Heart right ventricle (tissue), 16 donors: ENCODE measurements around the gene KLHL24. TPM values are rescaled to one million over a fixed set of nuclear protein-coding genes. Genes with fewer than 3 reads are reported as not detected.

Source experiments
- ATAC-seq, 8 donors: fragments of 200-7000 bp; cut with Tn5 transposase; one replicate each; pipeline ENCODE4 v1.9.1; 2020; ENCODE audit warnings: mild to moderate bottlenecking in 8 of 8, moderate library complexity in 8 of 8, moderate number of reproducible peaks in 1 of 8
- DNase-seq, 2 donors: peaks; one replicate each; pipeline ENCODE4 v3.0.0-alpha.2; 2020
- H3K27ac ChIP-seq, 10 donors: fragments of 200-600 bp; sonication (generic) in 2 of 10; one replicate each; pipeline versions ENCODE4 v1.5.0 to v1.8.0; 2020 to 2022; ENCODE audit warnings: mild to moderate bottlenecking in 3 of 10
- H3K27me3 ChIP-seq, 7 donors: fragments of 200-600 bp; one replicate each; pipeline ENCODE4 v1.8.0; 2021 to 2022; ENCODE audit warnings: mild to moderate bottlenecking in 2 of 7
- H3K36me3 ChIP-seq, 9 donors: fragments of 200-600 bp; sonication (generic) in 1 of 9; one replicate each; pipeline versions ENCODE4 v1.5.0 to v1.8.0; 2020 to 2022; ENCODE audit warnings: mild to moderate bottlenecking in 2 of 9
- H3K4me1 ChIP-seq, 9 donors: fragments of 200-600 bp; sonication (generic) in 1 of 9; one replicate each; pipeline versions ENCODE4 v1.5.0 to v1.8.0; 2020 to 2022; ENCODE audit warnings: mild to moderate bottlenecking in 4 of 9
- H3K4me3 ChIP-seq, 10 donors: fragments of 200-600 bp; sonication (generic) in 2 of 10; one replicate each; pipeline versions ENCODE4 v1.5.0 to v1.8.0; 2020 to 2022; ENCODE audit warnings: mild to moderate bottlenecking in 7 of 10, moderate library complexity in 2 of 10
- H3K9me3 ChIP-seq, 11 donors: fragments of 200-600 bp in 10 of 11; sonication (generic) in 2 of 11; one replicate each; pipeline versions ENCODE4 v1.5.0 to v1.8.0; 2013 to 2022; ENCODE audit warnings: mild to moderate bottlenecking in 2 of 11, control low read depth in 1 of 11, moderate library complexity in 1 of 11
- CTCF ChIP-seq, 9 donors: fragments of 200-600 bp; sonication (generic) in 2 of 9; IDR thresholded peaks; one replicate each; pipeline versions ENCODE4 v1.5.0 to v1.8.0; 2021 to 2022; ENCODE audit warnings: antibody characterized with exemption in 9 of 9, mild to moderate bottlenecking in 5 of 9, moderate library complexity in 1 of 9
- WGBS, 2 donors: extraction: QIAGEN DNeasy Blood & Tissue Kit; methylation state at CpG; one replicate each; pipeline ENCODE4 v1.1.7; 2013; ENCODE audit warnings: inconsistent platforms in 1 of 2; 5-methylcytosine and 5-hydroxymethylcytosine counted together
- intact Hi-C, 10 donors: fragments of 100-400 bp; cut with DNase I; formaldehyde crosslinking; loops; one replicate each; pipeline versions ENCODE4 v1.11.1 to v1.14.2; 2022
- polyA plus RNA-seq, 2 donors: library from polyadenylated mRNA; stranded (reverse); fragments of 200-250 nt; gene quantifications; one replicate each; pipeline ENCODE4 v1.2.3, GENCODE V29; 2013
- total RNA-seq, 10 donors: library from RNA; stranded (reverse); fragmentation: NEBNext Ultra II Directional in 3 of 10; extraction: Animal tissue kit (Norgen Biotek cat#: 25700) in 3 of 10; gene quantifications; one replicate each; pipeline versions ENCODE4 v1.2.1 to v1.2.4, GENCODE V29; 2021 to 2023
- donor health status: Arrhythmogenic right ventricular cardiomyopathy.
- donor health status: ischemic (EF 13 %, LVEDD 7.1; RV severe dilation, severe dysfunction).
- donor health status: healthy with polysubstance abuse.
- donor health status: DM: no; HTN: yes; CAD: no.
- donor health status: DM: no; HTN: no; CAD: no.
- donor health status: ischemic (EF 25% LVEDD 6.9; RV normal size, moderate dysfunction).
- donor health status: ischemic (EF 25% LVEDD 5.7; RV mildly dilated, moderate dysfunction).
- donor health status: healthy.
- donor health status: DM: yes; HTN: yes; CAD: no.
- donor health status: Ischemic cardiomyopathy.
- donor health status: ischemic (EF 35%, LVEDD 5.7; RV mildly dilated, moderate dysfunction).
- donor health status: nonischemic (EF 11% LVEDD 7.7; RV severe dilation, severe dysfunction).
- donor health status: DM: yes; HTN: yes; CAD: no.
- donor health status: PGD.
- donor health status: ischemic (EF 29% LVEDD 5.4; RV normal size, mild dysfunction).
- donor health status: nonischemic (EF 23%, LVEDD 6.1; RV moderate dilation, normal function).

Gene KLHL24
- total and polyA plus RNA-seq, 12 donors: 7.6 to 305 (median 233) TPM

- no peak for TF ChIP-seq CTCF (IDR thresholded peaks at IDR 0.05)
- DNase-seq (no peak), ATAC-seq (no peak)
- WGBS, 2 donors: 92 to 96% methylated on average over 6 of the region's 6 CpGs
- Histone ChIP-seq H3K4me3 (no peak overlapping the region), H3K4me1 (peaks cover 0 to 52% (median 12%) of the 10 kb centered on the region in 9 donors), H3K27ac (no peak overlapping the region), H3K27me3 (no peaks in the 10 kb centered on the region), H3K36me3 (peaks cover 0 to 95% (median 52%) of the 10 kb centered on the region in 9 donors), H3K9me3 (peaks cover 0 to 57% (median 27%) of the 10 kb centered on the region in 11 donors)
- intact Hi-C loops: no loop called here
Observed at GRCh38 chr3:183653209-183654064, 18.0 kb downstream of the KLHL24 start.

DNA sequence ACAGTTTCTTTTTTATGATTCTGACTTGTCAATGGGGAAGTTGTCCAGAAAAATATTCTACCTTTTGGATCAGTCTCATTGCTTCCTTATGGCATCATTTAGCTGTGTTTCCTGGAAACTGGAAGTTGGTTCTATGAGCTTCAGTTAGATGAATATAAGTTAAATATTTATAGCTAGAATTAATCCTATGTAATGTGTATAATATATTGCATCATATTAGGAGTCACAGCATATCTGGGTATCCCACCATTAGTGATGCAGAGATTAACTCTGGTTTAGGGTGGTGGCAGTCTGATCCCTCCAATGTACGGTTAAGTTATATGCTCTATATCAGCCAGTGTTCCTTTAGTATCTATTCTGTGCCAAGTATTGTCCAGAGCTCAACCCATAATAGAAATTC, 19.3 kb downstream of the KLHL24 start:
- no peak overlapping the region for H3K27ac ChIP-seq
- ATAC-seq (no peak), DNase-seq (no peak)
- no peaks in the 10 kb centered on the region for H3K27me3 ChIP-seq
- intact Hi-C loops: no loop called here
- H3K4me3 ChIP-seq: no peak overlapping the region
- 86 to 89% methylated on average over 1 of the region's 1 CpG for WGBS, 2 donors
- H3K36me3 ChIP-seq: peaks cover 0 to 95% (median 57%) of the 10 kb centered on the region in 9 donors
- H3K9me3 ChIP-seq: peaks cover 0 to 57% (median 27%) of the 10 kb centered on the region in 11 donors
- no peak for TF ChIP-seq CTCF (IDR thresholded peaks at IDR 0.05)
- H3K4me1 ChIP-seq: peaks cover 0 to 56% (median 18%) of the 10 kb centered on the region in 9 donors

DNA sequence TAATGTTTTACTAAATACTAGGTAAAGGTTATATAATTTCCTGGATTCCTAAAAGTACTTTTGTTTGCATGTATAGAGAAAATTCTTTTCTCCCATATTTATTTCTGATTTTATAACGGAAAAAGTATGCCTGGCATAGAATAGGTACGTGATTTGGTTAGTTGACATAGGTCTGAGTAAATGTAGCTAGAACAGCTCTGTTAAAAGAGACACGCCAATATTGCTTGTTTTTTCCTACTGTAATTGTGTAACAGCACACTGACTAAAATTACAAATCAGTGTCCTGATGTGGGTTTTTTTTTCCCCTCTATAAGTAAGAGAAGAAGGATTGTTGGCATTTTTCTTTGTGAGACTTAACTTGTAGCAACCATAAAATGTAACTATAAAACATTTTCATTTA, 26.7 kb downstream of the KLHL24 start:
- TF ChIP-seq CTCF (IDR thresholded peaks at IDR 0.05): no peak
- Histone ChIP-seq H3K27me3 (no peaks in the 10 kb centered on the region), H3K4me3 (no peak overlapping the region), H3K4me1 (peaks cover 3 to 72% (median 45%) of the 10 kb centered on the region in 9 donors), H3K36me3 (peaks cover 0 to 86% (median 57%) of the 10 kb centered on the region in 9 donors), H3K27ac (peak overlapping the region in 3 of 10 donors; percentile 7 to 49 (median 12)), H3K9me3 (no peaks in the 10 kb centered on the region)
- intact Hi-C loops: no loop called here
- no peak for ATAC-seq
- DNase-seq: no peak
- WGBS, 2 donors: 43 to 60% methylated on average over 3 of the region's 3 CpGs

DNA sequence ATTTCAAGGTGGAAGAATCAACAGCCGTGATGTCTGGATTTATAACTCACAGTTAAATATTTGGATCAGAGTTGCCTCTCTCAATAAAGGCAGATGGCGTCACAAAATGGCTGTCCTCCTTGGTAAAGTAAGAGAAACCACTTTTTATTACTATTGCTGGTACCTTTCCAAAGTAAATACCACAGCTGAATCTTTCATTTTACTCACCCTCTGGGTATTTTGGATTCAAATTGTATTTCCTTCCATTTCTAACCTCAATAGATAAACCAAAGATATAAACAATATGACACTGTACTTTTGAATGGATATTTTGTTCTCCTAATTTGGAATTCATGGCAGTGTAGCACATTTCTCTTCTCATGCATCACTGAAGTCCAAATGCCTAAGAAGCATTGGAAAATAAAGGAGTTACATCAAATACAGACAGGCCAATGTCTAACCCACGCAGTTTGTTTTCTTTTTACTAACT, 29.5 kb downstream of the KLHL24 start:
- Histone ChIP-seq H3K36me3 (peaks cover 0 to 86% (median 62%) of the 10 kb centered on the region in 9 donors), H3K4me3 (no peak overlapping the region), H3K27me3 (no peaks in the 10 kb centered on the region), H3K27ac (peak overlapping the region in 2 of 10 donors; percentile 27 to 51), H3K4me1 (peaks cover 3 to 48% (median 30%) of the 10 kb centered on the region in 9 donors), H3K9me3 (no peaks in the 10 kb centered on the region)
- 64 to 74% methylated on average over 3 of the region's 3 CpGs for WGBS, 2 donors
- DNase-seq: no peak
- peak in 3 of 8 donors; percentile 25 to 60 (median 59) for ATAC-seq
- intact Hi-C loops: no loop called here
- no peak for TF ChIP-seq CTCF (IDR thresholded peaks at IDR 0.05)
